Keratinocyte (primary cell): Measurements from ENCODE around the gene DNAJC22. TPM values are rescaled to one million over a fixed set of nuclear protein-coding genes. Genes with fewer than 3 reads are reported as not detected.

Experiments
- DNase-seq: peaks from one replicate; pipeline ENCODE4 v3.0.0-alpha.2; 2011; ENCODE audit warnings: low read depth, missing footprints, low spot score
- FAIRE-seq: peaks from 2 replicates; lab custom pipeline; 2011; peaks lifted over from hg19 to GRCh38; lab: Jason Lieb, UNC
- H2AFZ ChIP-seq: 2 replicates; pipeline ENCODE4 v1.6.0; 2012; ENCODE audit warnings: low read length, control low read depth, inconsistent platforms; ENCODE audit not compliant: control insufficient read depth
- H3K27ac ChIP-seq: 2 replicates; pipeline ENCODE4 v1.5.1; 2011; ENCODE audit warnings: low read length; ENCODE audit not compliant: control insufficient read depth, insufficient read depth
- H3K27me3 ChIP-seq: 3 replicates; pipeline ENCODE4 v1.6.0; 2011; ENCODE audit warnings: low read length; ENCODE audit not compliant: control insufficient read depth, insufficient read depth; ENCODE audit errors: extremely low read depth
- H3K36me3 ChIP-seq, 2 experiments: 2 replicates in 1 of 2; 3 replicates in 1 of 2; pipeline ENCODE4 v1.5.1; 2011; ENCODE audit warnings: low read length in 2 of 2, mild to moderate bottlenecking in 1 of 2; ENCODE audit not compliant: control insufficient read depth in 2 of 2, insufficient read depth in 2 of 2; ENCODE audit errors: extremely low read depth in 1 of 2
- H3K4me1 ChIP-seq: 3 replicates; pipeline ENCODE4 v1.5.1; 2011; ENCODE audit warnings: low read length; ENCODE audit not compliant: control insufficient read depth, insufficient read depth; ENCODE audit errors: extremely low read depth
- H3K4me2 ChIP-seq: 3 replicates; pipeline ENCODE4 v1.6.0; 2011; ENCODE audit warnings: low read depth, low read length; ENCODE audit not compliant: control insufficient read depth, insufficient read depth; ENCODE audit errors: extremely low read depth
- H3K4me3 ChIP-seq, 3 experiments: fragments of 200-600 bp in 1 of 3; sonication (generic) in 1 of 3; 2 replicates in 2 of 3; 3 replicates in 1 of 3; pipeline ENCODE4 v1.5.1; 2011 to 2016; ENCODE audit warnings: low read length in 3 of 3, mild to moderate bottlenecking in 3 of 3, control low read depth in 2 of 3, inconsistent platforms in 1 of 3, low read depth in 1 of 3, mixed read lengths in 1 of 3, mixed run types in 1 of 3, moderate library complexity in 1 of 3; ENCODE audit not compliant: control insufficient read depth in 2 of 3, insufficient read depth in 2 of 3; ENCODE audit errors: extremely low read depth in 1 of 3
- H3K79me2 ChIP-seq: 2 replicates; pipeline ENCODE4 v1.6.0; 2012; ENCODE audit warnings: low read length; ENCODE audit not compliant: control insufficient read depth, insufficient read depth
- H3K9ac ChIP-seq: 3 replicates; pipeline ENCODE4 v1.6.0; 2011; ENCODE audit warnings: low read length; ENCODE audit not compliant: control insufficient read depth, insufficient read depth; ENCODE audit errors: extremely low read depth
- H3K9me1 ChIP-seq: 3 replicates; pipeline ENCODE4 v1.6.0; 2011; ENCODE audit warnings: low read length; ENCODE audit not compliant: control insufficient read depth, insufficient read depth; ENCODE audit errors: extremely low read depth
- H3K9me3 ChIP-seq: 2 replicates; pipeline ENCODE4 v1.5.1; 2012; ENCODE audit warnings: low read depth, low read length; ENCODE audit not compliant: control insufficient read depth
- H4K20me1 ChIP-seq: 3 replicates; pipeline ENCODE4 v1.6.0; 2011; ENCODE audit warnings: low read length; ENCODE audit not compliant: control insufficient read depth, insufficient read depth; ENCODE audit errors: extremely low read depth
- CTCF ChIP-seq, 3 experiments: IDR thresholded peaks in 1 of 3; conservative IDR thresholded peaks in 1 of 3; optimal IDR thresholded peaks in 1 of 3; 2 replicates in 2 of 3; 3 replicates in 1 of 3; pipeline versions ENCODE3 to v1.5.1; 2011; ENCODE audit warnings: low read length in 3 of 3, mild to moderate bottlenecking in 3 of 3, moderate library complexity in 2 of 3, control low read depth in 1 of 3, inconsistent platforms in 1 of 3; ENCODE audit not compliant: insufficient read depth in 2 of 3; ENCODE audit errors: extremely low read depth in 1 of 3
- EZH2 ChIP-seq: IDR thresholded peaks from one replicate; pipeline ENCODE4 v1.6.1; 2012; ENCODE audit warnings: inconsistent platforms, mild to moderate bottlenecking, low read length, moderate library complexity
- dilution Hi-C: fragments of 300-500 bp; cut with MboI; formaldehyde crosslinking; loops from one replicate; pipeline ENCODE4 v1.7.0; 2020; ENCODE audit warnings: low sequenced_read_pairs; ENCODE audit not compliant: extremely low pct_ligation_motif_present
- polyA plus RNA-seq, 5 experiments: library from polyadenylated mRNA; depleted of rRNA in 3 of 5; stranded (reverse) in 3 of 5; stranded (forward) in 1 of 5; unstranded in 1 of 5; fragments of >200 nt; gene quantifications; 1 replicate in 1 of 5; 2 replicates in 3 of 5; 3 replicates in 1 of 5; pipeline versions ENCODE4 v1.2.1 to v1.2.3, GENCODE V29; 2011 to 2012; ENCODE audit warnings: missing spikeins in 2 of 5, low read depth in 1 of 5, low replicate concordance in 1 of 5

DNAJC22 gene
- polyA plus RNA-seq, 1 donor (not counting 4 experiments of a cell fraction or from before 2014, with no cell fraction given), result not detected

GRCh38 chr12:49341777-49342065 lies 5.0 kb upstream of the DNAJC22 start:
- Histone ChIP-seq H3K4me1 (peaks cover 21% of the 10 kb centered on the region), H2AFZ (no peak overlapping the region), H3K79me2 (no peaks in the 10 kb centered on the region), H3K27ac (no peak overlapping the region), H3K9ac (no peak overlapping the region), H3K4me3 (no peak overlapping the region), H3K4me2 (no peak overlapping the region), H3K9me3 (no peaks in the 10 kb centered on the region), H3K9me1 (no peaks in the 10 kb centered on the region), H3K36me3 (no peaks in the 10 kb centered on the region), H3K27me3 (peaks cover 71% of the 10 kb centered on the region), H4K20me1 (no peaks in the 10 kb centered on the region)
- FAIRE-seq, result no peak
- DNase-seq, result no peak
- TF ChIP-seq CTCF (optimal IDR thresholded peaks at IDR 0.05 in 1 of 3, IDR thresholded peaks at IDR 0.05 in 1 of 3, conservative IDR thresholded peaks at IDR 0.05 in 1 of 3; ENCODE audit: extremely low read depth in 1 of 3, insufficient read depth in 2 of 3, low read length in 3 of 3) (no peak), EZH2 (no peak)
- dilution Hi-C loops, result no loop called here

- TF ChIP-seq CTCF (optimal IDR thresholded peaks at IDR 0.05 in 1 of 3, IDR thresholded peaks at IDR 0.05 in 1 of 3, conservative IDR thresholded peaks at IDR 0.05 in 1 of 3; ENCODE audit: extremely low read depth in 1 of 3, insufficient read depth in 2 of 3, low read length in 3 of 3), result peak; percentile 62 to 91 (median 84)
- no peak for TF ChIP-seq EZH2
- Histone ChIP-seq H3K27me3 (peaks cover 75% of the 10 kb centered on the region), H2AFZ (no peak overlapping the region)
Observed at GRCh38 chr12:49342066-49342913, 4.4 kb upstream of the DNAJC22 start.

More at GRCh38 chr12:49342066-49342913, 4.4 kb upstream of the DNAJC22 start:
- peak overlapping the region in 1 of 3 experiments; percentile 23 for H3K4me3 ChIP-seq
- H3K36me3 ChIP-seq, result no peaks in the 10 kb centered on the region
- no peaks in the 10 kb centered on the region for H4K20me1 ChIP-seq
- no peaks in the 10 kb centered on the region for H3K9me3 ChIP-seq
- no peak overlapping the region for H3K27ac ChIP-seq
- H3K79me2 ChIP-seq, result no peaks in the 10 kb centered on the region
- peak overlapping the region; percentile 68 for H3K4me2 ChIP-seq
- DNase-seq (peak; percentile 32), FAIRE-seq (no peak)
- H3K9ac ChIP-seq, result no peak overlapping the region
- no peaks in the 10 kb centered on the region for H3K9me1 ChIP-seq
- dilution Hi-C loops, result no loop called here
- H3K4me1 ChIP-seq, result peaks cover 22% of the 10 kb centered on the region
